ENCODE measurements around the gene MXD4.

MXD4 gene, protein sequence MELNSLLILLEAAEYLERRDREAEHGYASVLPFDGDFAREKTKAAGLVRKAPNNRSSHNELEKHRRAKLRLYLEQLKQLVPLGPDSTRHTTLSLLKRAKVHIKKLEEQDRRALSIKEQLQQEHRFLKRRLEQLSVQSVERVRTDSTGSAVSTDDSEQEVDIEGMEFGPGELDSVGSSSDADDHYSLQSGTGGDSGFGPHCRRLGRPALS

GRCh38 chr4:2261853-2262144 lies at the start of gene MXD4:
Gene MXD4 (minus strand): TSS chr4:2262109. CDS start chr4:2261980, 129 bp downstream.
- no peak for DNase-seq (ENCODE audit: low spot score)

DNA sequence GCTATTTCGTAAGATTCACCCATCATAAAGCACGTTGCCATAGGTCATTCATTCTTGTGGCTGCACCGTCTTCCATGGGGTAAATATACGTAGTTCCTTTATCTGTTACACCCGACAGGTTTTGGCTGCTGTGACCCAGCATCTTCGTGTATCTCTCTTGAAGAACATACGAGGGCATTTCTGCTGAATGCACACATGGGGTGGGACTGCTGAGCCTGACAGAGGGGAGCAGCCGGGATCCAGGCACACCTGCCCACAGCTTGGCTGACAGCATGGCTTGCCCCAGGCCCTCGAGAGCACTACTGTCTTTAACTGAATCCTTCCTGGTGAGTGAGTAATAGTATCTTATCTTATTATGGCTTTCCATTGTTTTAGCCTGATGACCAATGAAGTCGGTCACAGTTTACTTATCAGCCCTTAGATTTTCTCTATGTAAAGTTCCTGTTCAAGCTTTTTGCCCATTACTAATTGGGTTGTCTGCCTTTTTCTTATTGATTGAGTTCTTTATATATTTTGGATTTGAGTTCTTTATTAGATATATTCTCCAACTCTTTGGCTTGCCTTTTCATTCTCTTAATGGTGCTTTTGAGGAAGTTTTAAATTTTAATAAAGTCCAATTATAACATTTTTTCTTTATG lies 45.0 kb upstream of the MXD4 start:
- no peak for DNase-seq (ENCODE audit: low spot score)

- no peak for DNase-seq (ENCODE audit: low spot score)
Measured at GRCh38 chr4:2305766-2306501, 44.0 kb upstream of the MXD4 start.

DNA sequence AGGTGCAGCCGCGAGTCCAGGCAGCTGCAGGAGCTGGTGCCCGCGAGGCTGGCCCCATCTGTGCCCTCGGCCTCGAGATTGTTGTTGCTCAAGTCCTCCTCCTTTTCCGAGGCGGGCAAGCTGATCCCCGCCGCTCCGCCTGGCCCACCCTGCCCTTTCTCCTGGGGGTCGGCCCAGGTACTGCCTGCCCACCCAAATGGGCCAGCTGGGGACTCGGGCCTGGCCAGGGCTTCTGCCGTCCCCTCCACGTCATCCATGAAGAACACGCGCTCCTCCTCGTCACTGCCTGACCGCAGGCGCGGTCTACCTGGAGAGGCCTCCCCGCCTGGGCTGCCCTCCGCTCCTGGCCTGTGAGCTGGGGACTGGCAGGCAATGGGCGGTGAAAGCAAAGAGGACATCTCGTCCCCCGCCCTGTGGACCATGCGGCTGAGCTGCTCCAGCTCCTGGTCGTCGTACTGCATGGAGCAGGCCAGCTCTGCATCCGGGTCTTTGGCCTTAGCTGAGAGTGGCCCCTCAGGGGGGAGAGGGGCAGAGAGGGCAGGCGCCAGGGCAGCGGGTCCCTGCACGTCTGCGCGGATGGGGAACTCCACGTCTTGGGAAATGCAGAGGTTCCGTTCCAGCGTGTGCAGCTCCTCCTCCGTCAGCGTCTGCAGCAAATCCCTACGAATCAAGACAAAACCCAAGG lies 43.1 kb upstream of the MXD4 start:
- no peak for DNase-seq (ENCODE audit: low spot score)

GRCh38 chr4:2304321-2304876 lies 42.5 kb upstream of the MXD4 start:
- DNase-seq (ENCODE audit: low spot score): no peak

- DNase-seq (ENCODE audit: low spot score): no peak
Measured at GRCh38 chr4:2303686-2304320, 41.9 kb upstream of the MXD4 start.

- DNase-seq (ENCODE audit: low spot score): no peak
Measured at GRCh38 chr4:2303121-2303685, 41.3 kb upstream of the MXD4 start.

DNA sequence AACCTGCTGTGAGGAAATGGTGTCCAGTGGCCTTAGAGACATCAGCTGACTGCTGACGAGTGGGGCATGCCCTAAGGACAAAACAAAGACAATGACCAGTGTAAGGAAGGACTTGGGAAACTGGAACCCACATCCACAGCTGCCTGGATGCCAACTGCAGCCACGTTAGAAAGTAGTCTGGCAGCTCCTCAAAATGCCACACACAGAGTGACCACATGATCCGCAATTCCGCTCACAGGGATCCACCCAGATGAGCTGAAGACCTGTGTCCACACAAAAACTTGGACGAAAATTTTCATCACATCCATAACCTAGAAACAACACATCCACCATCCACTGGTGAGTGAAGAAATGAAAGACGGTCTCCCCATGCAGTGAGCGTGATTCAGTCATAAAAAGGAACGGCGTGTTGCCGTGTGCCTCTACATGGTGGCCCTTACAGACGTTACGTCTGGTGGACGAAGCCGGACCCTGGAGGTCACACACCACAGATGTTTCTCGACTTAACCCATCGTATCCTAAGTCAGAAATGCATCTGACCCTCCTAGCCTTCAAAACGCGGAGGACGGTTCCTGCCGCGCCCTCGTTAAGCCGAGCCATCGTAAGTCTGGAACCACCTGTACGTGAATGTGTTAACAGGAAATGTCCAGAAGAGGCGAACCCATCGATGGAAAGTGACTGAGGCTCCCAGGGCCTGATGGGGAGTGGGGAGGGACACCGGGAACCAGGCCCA lies 40.6 kb upstream of the MXD4 start:
- DNase-seq (ENCODE audit: low spot score): no peak

DNA sequence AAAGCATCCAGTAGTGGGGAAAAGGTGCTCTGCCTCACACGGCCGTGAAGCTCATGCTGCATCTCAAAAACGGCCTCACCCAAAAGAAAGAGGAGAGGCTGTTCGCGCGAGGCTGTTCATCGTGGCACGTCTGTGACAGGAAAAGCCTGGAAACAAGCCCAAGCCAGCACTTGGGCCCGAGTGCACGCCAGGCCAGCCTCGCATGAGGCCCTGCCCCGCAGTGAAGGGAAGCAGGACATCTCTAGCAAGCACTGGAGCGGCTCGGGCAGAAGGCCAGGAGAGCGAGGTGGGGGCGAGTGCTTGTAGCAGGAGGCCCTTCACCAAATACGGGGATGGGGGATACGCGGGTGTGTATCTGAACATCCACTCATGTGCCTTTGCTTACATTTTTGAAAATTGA lies 39.9 kb upstream of the MXD4 start:
- DNase-seq (ENCODE audit: low spot score): no peak

DNA sequence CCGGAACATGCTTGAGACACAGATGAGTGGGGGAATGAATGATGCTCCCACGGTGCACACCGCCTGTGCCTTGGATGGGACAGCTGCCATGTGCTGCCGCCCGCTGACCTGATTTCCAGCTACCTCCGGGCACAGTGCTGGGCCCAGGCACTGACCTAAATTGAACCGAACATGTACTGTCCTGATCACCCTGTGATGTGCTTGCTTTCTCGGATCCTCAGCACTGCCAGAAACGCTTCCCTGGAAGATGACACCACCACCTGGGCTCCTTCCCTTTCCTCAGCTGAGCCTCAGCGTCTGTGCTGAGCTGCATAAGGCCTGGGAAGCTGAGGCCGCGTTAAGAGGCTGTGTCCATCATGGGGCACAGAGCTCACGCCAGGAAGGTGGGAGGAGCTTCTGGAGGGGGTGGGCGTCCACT lies 39.3 kb upstream of the MXD4 start:
- DNase-seq (ENCODE audit: low spot score): no peak

- DNase-seq (ENCODE audit: low spot score): no peak
Measured at GRCh38 chr4:2300431-2301224, 38.7 kb upstream of the MXD4 start.

- DNase-seq (ENCODE audit: low spot score): no peak
Measured at GRCh38 chr4:2299794-2300193, 37.9 kb upstream of the MXD4 start.

- DNase-seq (ENCODE audit: low spot score): no peak
Measured at GRCh38 chr4:2298532-2298991, 36.7 kb upstream of the MXD4 start.

- no peak for DNase-seq (ENCODE audit: low spot score)
Measured at GRCh38 chr4:2297606-2298531, 36.0 kb upstream of the MXD4 start.

DNA sequence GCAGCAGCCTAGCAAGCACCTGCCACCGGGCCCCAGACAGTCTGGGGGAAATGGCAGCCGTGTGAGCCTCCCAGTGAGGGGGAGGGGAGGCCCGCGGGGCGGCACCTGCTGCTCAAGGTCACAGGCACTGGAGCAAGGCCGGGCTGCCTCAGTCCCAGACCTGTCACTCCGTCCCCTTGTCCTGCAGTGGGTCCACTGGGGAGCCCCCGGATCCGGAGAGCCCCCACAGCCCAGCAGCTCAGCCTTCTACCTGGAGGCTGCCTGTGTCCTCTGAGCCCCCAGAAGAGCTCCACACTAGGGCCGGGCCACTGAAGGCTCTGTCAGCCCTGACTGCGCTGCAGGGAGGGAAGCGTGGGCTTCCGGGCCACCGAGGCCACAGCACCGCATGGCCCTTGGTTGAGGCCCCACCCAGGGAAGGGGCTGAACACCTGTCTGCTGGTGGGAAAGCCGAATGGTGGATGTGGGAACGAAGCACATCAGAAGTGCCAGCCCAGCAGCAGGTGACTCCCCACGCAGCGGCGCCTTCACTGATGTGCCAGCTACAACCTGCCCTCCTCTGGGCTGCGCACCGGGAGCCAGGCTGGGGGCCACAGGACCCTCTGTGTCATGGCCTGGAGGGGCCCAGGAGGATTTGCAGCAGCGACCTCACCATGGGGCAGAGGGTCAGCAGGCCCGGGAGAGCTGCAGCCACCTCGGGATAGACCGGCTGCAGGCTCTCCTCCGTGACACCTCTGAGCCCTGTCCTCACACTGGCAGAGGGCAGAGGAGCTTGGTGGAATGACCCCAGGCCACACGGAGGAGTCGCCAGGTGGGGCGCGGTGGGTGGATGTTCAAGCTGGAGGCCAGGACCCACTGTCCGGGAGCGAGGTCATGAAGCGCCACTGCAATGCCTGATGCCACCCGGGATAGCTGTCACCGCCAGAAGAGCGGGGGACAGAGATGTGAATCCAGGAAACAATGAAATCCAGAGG lies 35.0 kb upstream of the MXD4 start:
- no peak for DNase-seq (ENCODE audit: low spot score)

DNA sequence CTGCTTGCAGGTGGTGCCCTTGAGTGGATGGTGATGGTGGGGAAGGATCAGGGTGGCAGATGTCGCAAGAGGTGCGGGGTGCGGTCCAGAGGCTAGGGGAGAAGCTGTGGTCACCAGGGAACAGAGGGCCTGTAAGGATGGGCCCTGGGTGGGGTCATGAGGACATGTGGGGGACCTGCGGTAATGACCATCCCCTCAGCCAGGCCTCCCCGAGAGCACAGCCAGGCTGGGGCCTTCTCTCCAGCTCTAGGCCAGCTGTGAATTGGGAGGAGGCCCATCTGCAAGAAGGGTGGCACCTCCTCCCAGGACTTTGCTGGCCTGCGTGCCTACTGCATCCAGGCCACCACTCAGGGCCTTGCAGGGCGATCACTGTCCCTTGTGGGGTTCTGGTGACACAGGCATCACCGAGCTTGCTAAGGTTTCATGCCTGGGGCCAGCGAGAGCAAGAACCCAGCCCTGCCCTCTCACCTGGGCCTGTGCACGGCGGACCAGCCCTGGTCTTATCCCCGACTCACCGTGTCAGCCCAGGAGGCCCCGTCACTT lies 34.1 kb upstream of the MXD4 start:
- DNase-seq (ENCODE audit: low spot score): no peak

GRCh38 chr4:2295500-2295899 lies 33.6 kb upstream of the MXD4 start:
- DNase-seq (ENCODE audit: low spot score): no peak

Measured in CD4-positive, alpha-beta T cell treated with Interleukin-2 at 100 ng/mL for 4 hours (primary cell).